Astrocyte (in vitro differentiated cells and primary cell): ENCODE measurements around the gene ORAI3.

Experiments used
- EZH2 ChIP-seq: IDR thresholded peaks from 2 replicates; pipeline ENCODE4 v1.6.1; 2012; ENCODE audit warnings: mild to moderate bottlenecking, low read length, inconsistent platforms; ENCODE audit not compliant: insufficient read depth
- TF ChIP-seq, protein P1 (sequence below): IDR thresholded peaks from 2 replicates; pipeline ENCODE4 v1.5.1; 2011; ENCODE audit warnings: low read depth, mild to moderate bottlenecking, inconsistent platforms, low read length, moderate library complexity; ENCODE audit not compliant: insufficient read depth

DNA sequence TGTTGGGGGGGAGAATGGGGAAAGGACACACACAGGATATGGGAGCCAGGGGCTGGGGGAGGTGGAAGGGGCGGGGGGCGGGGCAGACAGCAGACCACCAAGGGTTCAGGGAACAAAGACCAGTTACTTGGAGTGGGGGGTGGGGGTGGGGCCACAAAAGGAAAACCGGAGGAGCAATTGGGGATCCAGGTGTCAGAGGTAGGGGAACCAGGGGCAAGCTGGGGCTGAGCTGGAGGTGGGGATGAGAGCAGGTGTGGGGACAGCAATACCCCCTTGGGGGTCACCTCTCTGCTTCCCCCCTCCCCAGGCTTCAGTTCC lies 1.4 kb upstream of the ORAI3 start:
- TF ChIP-seq, protein P1, sequence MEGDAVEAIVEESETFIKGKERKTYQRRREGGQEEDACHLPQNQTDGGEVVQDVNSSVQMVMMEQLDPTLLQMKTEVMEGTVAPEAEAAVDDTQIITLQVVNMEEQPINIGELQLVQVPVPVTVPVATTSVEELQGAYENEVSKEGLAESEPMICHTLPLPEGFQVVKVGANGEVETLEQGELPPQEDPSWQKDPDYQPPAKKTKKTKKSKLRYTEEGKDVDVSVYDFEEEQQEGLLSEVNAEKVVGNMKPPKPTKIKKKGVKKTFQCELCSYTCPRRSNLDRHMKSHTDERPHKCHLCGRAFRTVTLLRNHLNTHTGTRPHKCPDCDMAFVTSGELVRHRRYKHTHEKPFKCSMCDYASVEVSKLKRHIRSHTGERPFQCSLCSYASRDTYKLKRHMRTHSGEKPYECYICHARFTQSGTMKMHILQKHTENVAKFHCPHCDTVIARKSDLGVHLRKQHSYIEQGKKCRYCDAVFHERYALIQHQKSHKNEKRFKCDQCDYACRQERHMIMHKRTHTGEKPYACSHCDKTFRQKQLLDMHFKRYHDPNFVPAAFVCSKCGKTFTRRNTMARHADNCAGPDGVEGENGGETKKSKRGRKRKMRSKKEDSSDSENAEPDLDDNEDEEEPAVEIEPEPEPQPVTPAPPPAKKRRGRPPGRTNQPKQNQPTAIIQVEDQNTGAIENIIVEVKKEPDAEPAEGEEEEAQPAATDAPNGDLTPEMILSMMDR, result no peak
- TF ChIP-seq EZH2, result no peak
